Measurements from ENCODE around the gene DNAI1.
"Not testable (repeated sequence)": the region's sequence is repeated elsewhere in the genome, so short reads cannot be mapped to it uniquely, and the experiment has no call there.

DNAI1 gene

DNA sequence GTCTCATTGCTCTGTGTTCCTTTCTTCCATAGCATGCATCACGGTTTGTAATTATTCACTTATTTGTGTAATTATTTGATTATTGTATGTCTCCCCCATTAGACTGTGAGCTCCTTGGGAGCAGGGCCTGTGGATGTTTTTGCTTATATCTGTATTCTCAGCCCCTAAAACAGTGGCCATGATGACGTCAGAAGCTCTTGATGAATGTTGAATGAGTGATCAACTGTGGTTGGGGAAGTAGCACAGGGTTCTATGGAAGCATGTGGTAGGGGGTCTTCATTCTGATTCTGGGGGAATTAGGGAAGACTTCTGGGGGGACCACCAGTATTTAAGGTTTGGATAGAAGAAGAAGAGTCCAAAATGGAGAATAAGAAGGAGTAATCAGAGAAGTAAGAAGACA lies 6.0 kb downstream of the DNAI1 start:
- DNase-seq (ENCODE audit: low spot score) = no peak
- in situ Hi-C loops (cut with MboI; ENCODE audit: low sequenced_read_pairs, unreplicated experiment) = no loop called here
- TF ChIP-seq, protein P1, sequence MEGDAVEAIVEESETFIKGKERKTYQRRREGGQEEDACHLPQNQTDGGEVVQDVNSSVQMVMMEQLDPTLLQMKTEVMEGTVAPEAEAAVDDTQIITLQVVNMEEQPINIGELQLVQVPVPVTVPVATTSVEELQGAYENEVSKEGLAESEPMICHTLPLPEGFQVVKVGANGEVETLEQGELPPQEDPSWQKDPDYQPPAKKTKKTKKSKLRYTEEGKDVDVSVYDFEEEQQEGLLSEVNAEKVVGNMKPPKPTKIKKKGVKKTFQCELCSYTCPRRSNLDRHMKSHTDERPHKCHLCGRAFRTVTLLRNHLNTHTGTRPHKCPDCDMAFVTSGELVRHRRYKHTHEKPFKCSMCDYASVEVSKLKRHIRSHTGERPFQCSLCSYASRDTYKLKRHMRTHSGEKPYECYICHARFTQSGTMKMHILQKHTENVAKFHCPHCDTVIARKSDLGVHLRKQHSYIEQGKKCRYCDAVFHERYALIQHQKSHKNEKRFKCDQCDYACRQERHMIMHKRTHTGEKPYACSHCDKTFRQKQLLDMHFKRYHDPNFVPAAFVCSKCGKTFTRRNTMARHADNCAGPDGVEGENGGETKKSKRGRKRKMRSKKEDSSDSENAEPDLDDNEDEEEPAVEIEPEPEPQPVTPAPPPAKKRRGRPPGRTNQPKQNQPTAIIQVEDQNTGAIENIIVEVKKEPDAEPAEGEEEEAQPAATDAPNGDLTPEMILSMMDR (IDR thresholded peaks at IDR 0.05; ENCODE audit: borderline replicate concordance, control extremely low read depth, extremely low read depth, insufficient read depth, missing control alignments) = no peak

DNA sequence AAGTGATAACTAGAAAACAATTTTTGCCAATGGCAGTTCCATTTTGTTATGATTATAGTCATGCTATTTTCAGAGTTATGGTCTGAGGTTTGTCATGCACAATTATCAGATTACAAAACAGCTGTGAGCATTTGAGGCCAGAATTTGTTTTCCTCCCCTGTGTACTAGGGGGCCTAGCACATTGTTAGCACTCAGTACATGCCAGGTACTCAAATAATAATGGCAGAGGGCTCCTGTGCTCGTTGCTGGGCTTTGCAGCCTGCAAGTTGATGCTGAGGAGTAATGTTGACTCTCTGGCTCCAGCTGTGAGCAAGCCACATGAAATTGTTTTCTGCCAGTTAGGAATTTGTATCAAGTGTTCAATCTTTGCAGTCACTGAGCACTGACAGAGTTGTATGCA lies 6.9 kb downstream of the DNAI1 start:
- in situ Hi-C loops (cut with MboI; ENCODE audit: low sequenced_read_pairs, unreplicated experiment) = no loop called here
- no peak for DNase-seq (ENCODE audit: low spot score)
- TF ChIP-seq, protein P1 (IDR thresholded peaks at IDR 0.05; ENCODE audit: borderline replicate concordance, control extremely low read depth, extremely low read depth, insufficient read depth, missing control alignments) = no peak

DNA sequence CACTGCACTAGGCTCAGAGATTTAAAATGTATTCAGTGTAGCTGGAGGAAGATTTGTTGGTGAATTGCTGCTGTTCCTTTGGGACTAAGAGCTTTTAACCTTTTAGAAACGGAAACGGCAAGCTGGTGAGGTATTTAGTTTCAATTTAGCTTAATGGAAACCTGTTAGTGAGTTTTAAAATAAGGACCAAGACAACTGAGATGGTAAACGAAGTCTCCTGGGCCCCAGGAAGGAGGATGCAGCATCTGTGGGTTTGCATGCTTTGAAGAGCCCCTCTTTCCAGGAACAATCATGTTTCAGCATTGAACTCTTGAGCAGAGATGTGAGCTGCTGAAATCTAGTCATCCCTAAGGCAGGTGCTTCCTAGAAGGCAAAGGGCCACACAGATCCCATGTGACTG lies 16.5 kb downstream of the DNAI1 start:
- in situ Hi-C loops (cut with MboI; ENCODE audit: low sequenced_read_pairs, unreplicated experiment) = no loop called here
- TF ChIP-seq, protein P1 (IDR thresholded peaks at IDR 0.05; ENCODE audit: borderline replicate concordance, control extremely low read depth, extremely low read depth, insufficient read depth, missing control alignments) = no peak
- DNase-seq (ENCODE audit: low spot score) = no peak

DNA sequence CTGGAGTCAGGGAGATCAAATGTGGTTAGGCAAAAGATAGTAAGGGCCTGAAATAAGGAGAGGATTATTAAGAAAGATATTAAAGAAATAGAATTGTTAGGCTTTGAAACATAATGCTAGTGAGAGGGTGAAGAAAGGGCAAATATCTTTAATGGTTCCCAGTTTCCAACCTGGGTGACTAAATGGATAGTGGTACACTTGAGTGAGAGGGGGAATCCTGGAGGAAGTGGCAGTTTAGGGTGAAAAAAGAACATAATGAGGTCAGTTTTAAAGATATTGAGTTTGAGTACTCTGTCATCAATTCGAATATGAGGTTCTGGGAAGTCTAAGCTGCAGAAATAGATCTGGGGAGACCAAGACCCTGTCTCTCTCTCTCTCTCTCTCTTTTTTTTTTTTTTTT lies 18.9 kb downstream of the DNAI1 start:
- TF ChIP-seq, protein P1 (IDR thresholded peaks at IDR 0.05; ENCODE audit: borderline replicate concordance, control extremely low read depth, extremely low read depth, insufficient read depth, missing control alignments) = no peak
- DNase-seq (ENCODE audit: low spot score) = no peak
- in situ Hi-C loops (cut with MboI; ENCODE audit: low sequenced_read_pairs, unreplicated experiment) = no loop called here

DNA sequence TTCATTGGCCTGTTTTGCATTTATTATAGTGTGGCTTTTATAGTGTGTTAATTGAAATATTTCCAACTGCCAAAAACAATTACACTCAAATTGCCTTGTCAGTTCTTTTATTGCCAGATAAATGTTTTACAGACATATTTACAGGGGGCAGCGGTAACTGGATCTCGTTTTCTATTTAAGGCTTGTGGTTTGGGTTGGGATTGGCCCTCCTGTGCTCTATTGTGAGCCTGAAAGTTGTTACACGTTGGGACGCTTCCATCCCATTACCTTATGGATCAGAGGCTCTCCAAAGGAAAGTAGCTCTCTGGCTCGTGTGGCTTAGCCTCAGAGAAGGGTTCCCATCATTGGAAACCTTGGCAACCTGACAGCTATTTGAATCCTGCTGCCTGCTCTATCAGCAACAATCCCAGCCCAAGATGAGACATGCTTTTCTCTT lies 20.8 kb downstream of the DNAI1 start:
- DNase-seq (ENCODE audit: low spot score) = no peak
- TF ChIP-seq, protein P1 (IDR thresholded peaks at IDR 0.05; ENCODE audit: borderline replicate concordance, control extremely low read depth, extremely low read depth, insufficient read depth, missing control alignments) = no peak

DNA sequence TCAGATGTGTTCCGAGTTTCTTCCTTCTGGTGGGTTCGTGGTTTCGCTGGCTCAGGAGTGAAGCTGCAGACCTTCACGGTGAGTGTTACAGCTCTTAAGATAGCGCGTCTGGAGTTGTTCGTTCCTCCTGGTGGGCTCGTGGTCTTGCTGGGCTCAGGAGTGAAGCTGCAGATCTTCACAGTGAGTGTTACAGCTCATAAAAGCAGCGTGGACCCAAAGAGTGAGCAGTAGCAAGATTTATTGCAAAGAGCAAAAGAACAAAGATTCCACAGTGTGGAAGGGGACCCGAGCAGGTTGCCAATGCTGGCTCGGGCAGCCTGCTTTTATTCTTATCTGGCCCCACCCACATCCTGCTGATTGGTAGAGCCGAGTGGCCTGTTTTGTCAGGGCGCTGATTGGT lies 23.0 kb downstream of the DNAI1 start:
- in situ Hi-C loops (cut with MboI; ENCODE audit: low sequenced_read_pairs, unreplicated experiment); DNase-seq (ENCODE audit: low spot score): not testable (repeated sequence)

More for the DNA sequence above, 20.8 kb downstream of the DNAI1 start:
- in situ Hi-C loops (cut with MboI; ENCODE audit: low sequenced_read_pairs, unreplicated experiment) = no loop called here

DNA sequence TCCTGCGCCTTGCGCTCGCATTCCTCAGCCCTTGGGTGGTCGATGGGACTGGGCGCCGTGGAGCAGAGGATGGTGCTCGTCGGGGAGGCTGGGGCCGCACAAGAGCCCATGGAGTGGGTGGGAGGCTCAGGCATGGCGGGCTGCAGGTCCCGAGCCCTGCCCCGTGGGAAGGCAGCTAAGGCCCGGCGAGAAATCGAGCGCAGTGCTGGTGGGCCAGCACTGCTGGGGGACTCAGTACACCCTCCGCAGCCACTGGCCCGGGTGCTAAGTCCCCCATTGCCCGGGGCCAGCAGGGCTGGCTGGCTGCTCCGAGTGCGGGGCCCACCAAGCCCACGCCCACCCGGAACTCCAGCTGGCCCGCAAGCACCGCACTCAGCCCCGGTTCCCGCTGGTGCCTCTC lies 24.1 kb downstream of the DNAI1 start:
- in situ Hi-C loops (cut with MboI; ENCODE audit: low sequenced_read_pairs, unreplicated experiment); DNase-seq (ENCODE audit: low spot score): not testable (repeated sequence)

DNA sequence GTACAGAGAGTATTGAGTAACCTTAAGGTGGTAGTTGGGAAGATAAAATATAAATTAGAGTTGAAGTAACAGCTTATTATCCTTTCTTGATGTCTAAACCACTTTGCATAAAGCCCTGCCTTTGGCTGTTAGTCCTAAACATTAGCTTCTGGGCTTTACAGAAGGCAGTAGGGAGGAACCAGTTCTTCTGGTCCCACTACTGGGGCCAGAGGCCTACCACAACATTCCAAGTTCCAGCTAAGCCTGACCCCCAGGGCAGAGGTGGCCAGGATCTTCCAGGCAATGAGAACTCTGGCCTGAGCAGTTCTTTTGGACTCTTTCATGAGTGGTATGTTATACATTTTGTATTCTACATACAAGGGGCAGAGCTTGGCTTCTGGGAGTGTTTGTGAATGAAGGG lies 26.1 kb downstream of the DNAI1 start:
- DNase-seq (ENCODE audit: low spot score) = no peak
- in situ Hi-C loops (cut with MboI; ENCODE audit: low sequenced_read_pairs, unreplicated experiment) = no loop called here
- TF ChIP-seq, protein P1 (IDR thresholded peaks at IDR 0.05; ENCODE audit: borderline replicate concordance, control extremely low read depth, extremely low read depth, insufficient read depth, missing control alignments) = no peak
